T-helper 2 cell treated with Interferon-gamma antibody and Interleukin-4, amounts not matched to agents 100 ng/mL and 5 ng/mL, for 36 hours (primary cell): ENCODE results near the gene NYAP1. TPM values are rescaled to one million over a fixed set of nuclear protein-coding genes. Genes with fewer than 3 reads are reported as not detected.

ENCODE experiments used
- intact Hi-C: fragments of 100-400 bp; cut with micrococcal nuclease; formaldehyde crosslinking; loops from one replicate; pipeline ENCODE4 v1.15.1; 2023
- total RNA-seq: library from RNA; stranded (reverse); gene quantifications from 2 replicates; pipeline ENCODE4 v1.2.3, GENCODE V29; 2022

The NYAP1 gene
- total RNA-seq, 1 donor from 2014 or later = not detected

GRCh38 chr7:100456562-100456961 is 27.2 kb upstream of the NYAP1 start:
- intact Hi-C loops = no loop called here

GRCh38 chr7:100457033-100457432 is 26.7 kb upstream of the NYAP1 start:
- intact Hi-C loops = no loop called here

GRCh38 chr7:100464210-100464660 is 19.5 kb upstream of the NYAP1 start, which contains the start of gene SPACDR:
Gene SPACDR, minus strand, starts transcription at chr7:100464260. Its CDS starts 235 bp downstream, at chr7:100464025.
- intact Hi-C loops = no loop called here

- intact Hi-C loops = no loop called here
Observed at GRCh38 chr7:100464791-100465190, 18.9 kb upstream of the NYAP1 start.

GRCh38 chr7:100465299-100465698 is 18.4 kb upstream of the NYAP1 start:
- intact Hi-C loops = no loop called here

- intact Hi-C loops = no loop called here
Observed at GRCh38 chr7:100465702-100466311, 17.9 kb upstream of the NYAP1 start.

GRCh38 chr7:100466653-100467605 is 16.8 kb upstream of the NYAP1 start:
- intact Hi-C loops = no loop called here

GRCh38 chr7:100467638-100468373 is 15.9 kb upstream of the NYAP1 start:
- intact Hi-C loops = no loop called here

GRCh38 chr7:100469227-100470044 is 14.3 kb upstream of the NYAP1 start:
- intact Hi-C loops = loop anchor here (1.0 kb wide), 2 partner anchors 10 to 90 kb away; partner anchors contain the start of gene TSC22D4

GRCh38 chr7:100471021-100471420 is 12.7 kb upstream of the NYAP1 start:
- intact Hi-C loops = no loop called here

- intact Hi-C loops = no loop called here
Observed at GRCh38 chr7:100472121-100472851, 11.4 kb upstream of the NYAP1 start.

GRCh38 chr7:100472854-100473499 is 10.8 kb upstream of the NYAP1 start:
- intact Hi-C loops = no loop called here

GRCh38 chr7:100475549-100475948 is 8.2 kb upstream of the NYAP1 start:
- intact Hi-C loops = loop anchor here (5.0 kb wide), 1 partner anchor 232 kb away; the partner anchor contains the start of gene POP7

GRCh38 chr7:100476101-100476780 is 7.5 kb upstream of the NYAP1 start:
- intact Hi-C loops = loop anchor here (5.0 kb wide), 1 partner anchor 231 kb away; the partner anchor contains the start of gene POP7

GRCh38 chr7:100476903-100477870 is 6.5 kb upstream of the NYAP1 start:
- intact Hi-C loops = loop anchor here (5.0 kb wide), 1 partner anchor 230 kb away; the partner anchor contains the start of gene POP7

GRCh38 chr7:100477871-100478267 is 5.9 kb upstream of the NYAP1 start:
- intact Hi-C loops = loop anchor here (2.0 to 5.0 kb wide), 5 partner anchors 41 to 229 kb away; partner anchors contain the start of genes AGFG2, GNB2, MEPCE and POP7

GRCh38 chr7:100478958-100479660 is 4.6 kb upstream of the NYAP1 start, which contains the start of gene TSC22D4:
Gene TSC22D4, minus strand, starts transcription at chr7:100479214. Its CDS starts 1,176 bp downstream, at chr7:100478038.
- intact Hi-C loops = loop anchor here (1.0 to 5.0 kb wide), 7 partner anchors 10 to 228 kb away; partner anchors contain the start of genes AGFG2, GNB2, MEPCE and POP7
